Mesenchymal stem cell (in vitro differentiated cells and primary cell): ENCODE results near the gene PPL.

Experiments
- DNase-seq: peaks from one replicate; pipeline ENCODE4 v3.0.0-alpha.2; 2013
- H2AFZ ChIP-seq: one replicate; pipeline ENCODE4 v1.6.1; 2013; ENCODE audit warnings: low read depth, mild to moderate bottlenecking, control low read depth, inconsistent platforms, low read length, moderate library complexity
- H2AK5ac ChIP-seq: 2 replicates; pipeline ENCODE4 v1.6.1; 2013; ENCODE audit warnings: low read length, moderate library complexity, mild to moderate bottlenecking, inconsistent platforms; ENCODE audit not compliant: severe bottlenecking
- H2BK120ac ChIP-seq: one replicate; pipeline ENCODE4 v1.6.1; 2013; ENCODE audit warnings: low read depth, mild to moderate bottlenecking, inconsistent platforms, low read length, moderate library complexity
- H2BK12ac ChIP-seq, 2 experiments: one replicate each; pipeline ENCODE4 v1.6.1; 2013; ENCODE audit warnings: inconsistent platforms in 2 of 2, low read length in 2 of 2, mild to moderate bottlenecking in 2 of 2, moderate library complexity in 2 of 2, control low read depth in 1 of 2
- H2BK15ac ChIP-seq: one replicate; pipeline ENCODE4 v1.6.1; 2013; ENCODE audit warnings: mild to moderate bottlenecking, low read depth, inconsistent platforms; ENCODE audit not compliant: poor library complexity, severe bottlenecking
- H2BK5ac ChIP-seq: 2 replicates; pipeline ENCODE4 v1.6.1; 2013; ENCODE audit warnings: low read depth, mild to moderate bottlenecking, low read length, control low read depth, inconsistent platforms; ENCODE audit not compliant: poor library complexity, severe bottlenecking
- H3K14ac ChIP-seq, 2 experiments: one replicate each; pipeline ENCODE4 v1.6.1; 2013; ENCODE audit warnings: inconsistent platforms in 2 of 2, low read length in 2 of 2, control low read depth in 1 of 2, mild to moderate bottlenecking in 1 of 2, moderate library complexity in 1 of 2
- H3K18ac ChIP-seq, 2 experiments: one replicate each; pipeline ENCODE4 v1.6.1; 2013; ENCODE audit warnings: inconsistent platforms in 2 of 2, low read length in 2 of 2, control low read depth in 1 of 2, low read depth in 1 of 2, mild to moderate bottlenecking in 1 of 2
- H3K23ac ChIP-seq, 2 experiments: one replicate each; pipeline ENCODE4 v1.6.1; 2013; ENCODE audit warnings: inconsistent platforms in 2 of 2, low read length in 2 of 2, mild to moderate bottlenecking in 2 of 2, moderate library complexity in 2 of 2, control low read depth in 1 of 2
- H3K27ac ChIP-seq: 2 replicates; pipeline ENCODE4 v1.5.1; 2013; ENCODE audit warnings: mild to moderate bottlenecking, moderate library complexity, low read length, control low read depth, inconsistent platforms; ENCODE audit not compliant: poor library complexity, severe bottlenecking
- H3K27me3 ChIP-seq, 2 experiments: 2 replicates each; pipeline versions ENCODE4 v1.6.1 to v1.7.0; 2013; ENCODE audit warnings: low read length in 2 of 2, mild to moderate bottlenecking in 2 of 2, moderate library complexity in 2 of 2, control low read depth in 1 of 2, inconsistent platforms in 1 of 2; ENCODE audit not compliant: control insufficient read depth in 1 of 2, insufficient read depth in 1 of 2
- H3K36me3 ChIP-seq, 2 experiments: 2 replicates each; pipeline versions ENCODE4 v1.6.1 to v1.7.0; 2013; ENCODE audit warnings: low read length in 2 of 2, control low read depth in 1 of 2, inconsistent platforms in 1 of 2, low read depth in 1 of 2, mild to moderate bottlenecking in 1 of 2; ENCODE audit not compliant: insufficient read depth in 2 of 2, control insufficient read depth in 1 of 2
- H3K4ac ChIP-seq, 2 experiments: one replicate each; pipeline ENCODE4 v1.6.1; 2013; ENCODE audit warnings: inconsistent platforms in 2 of 2, low read length in 2 of 2, mild to moderate bottlenecking in 2 of 2, moderate library complexity in 2 of 2, control low read depth in 1 of 2, low read depth in 1 of 2
- H3K4me1 ChIP-seq: 2 replicates; pipeline ENCODE4 v1.6.1; 2013; ENCODE audit warnings: low read depth, low read length, control low read depth; ENCODE audit not compliant: control insufficient read depth, insufficient read depth
- H3K4me2 ChIP-seq: 2 replicates; pipeline ENCODE4 v1.6.1; 2013; ENCODE audit warnings: low read length, mild to moderate bottlenecking, inconsistent platforms; ENCODE audit not compliant: poor library complexity, severe bottlenecking
- H3K4me3 ChIP-seq, 2 experiments: 2 replicates each; pipeline versions ENCODE4 v1.5.1 to v1.7.0; 2013; ENCODE audit warnings: low read length in 2 of 2, mild to moderate bottlenecking in 2 of 2, control low read depth in 1 of 2, low read depth in 1 of 2; ENCODE audit not compliant: insufficient read depth in 1 of 2
- H3K79me1 ChIP-seq: replicated peaks from 2 replicates; pipeline ENCODE4 v1.6.1; 2013; ENCODE audit warnings: mild to moderate bottlenecking, control low read depth, low read length, inconsistent platforms; ENCODE audit not compliant: poor library complexity, severe bottlenecking
- H3K9ac ChIP-seq: 2 replicates; pipeline ENCODE4 v1.7.0; 2013; ENCODE audit warnings: mild to moderate bottlenecking, low read length, moderate library complexity
- H3K9me3 ChIP-seq: 2 replicates; pipeline ENCODE4 v1.7.0; 2013; ENCODE audit warnings: mild to moderate bottlenecking, low read length; ENCODE audit not compliant: control insufficient read depth
- H4K8ac ChIP-seq: one replicate; pipeline ENCODE4 v1.6.1; 2013; ENCODE audit warnings: inconsistent platforms, mild to moderate bottlenecking, low read length, moderate library complexity
- H4K91ac ChIP-seq: one replicate; pipeline ENCODE4 v1.6.1; 2013; ENCODE audit warnings: mild to moderate bottlenecking, low read length, inconsistent platforms
- WGBS: methylation state at CpG from one replicate; pipeline ENCODE4 v1.1.7; 2013; ENCODE audit warnings: mixed read lengths; 5-methylcytosine and 5-hydroxymethylcytosine counted together

PPL gene

GRCh38 chr16:4870138-4870671 is 66.7 kb downstream of the PPL start:
- no peaks in the 10 kb centered on the region for H3K27me3 ChIP-seq
- no peak overlapping the region for H2BK120ac ChIP-seq
- no peak overlapping the region for H3K4me2 ChIP-seq
- peaks cover 36% of the 10 kb centered on the region for H3K79me1 ChIP-seq
- peaks cover 57 to 83% of the 10 kb centered on the region in 2 experiments for H3K36me3 ChIP-seq
- no peak overlapping the region for H2BK12ac ChIP-seq
- no peaks in the 10 kb centered on the region for H3K9me3 ChIP-seq
- no peak overlapping the region for H3K27ac ChIP-seq
- no peak overlapping the region for H4K91ac ChIP-seq
- H3K9ac ChIP-seq, result no peak overlapping the region
- H2AFZ ChIP-seq, result no peak overlapping the region
- H3K4ac ChIP-seq, result no peak overlapping the region
- peaks cover 34% of the 10 kb centered on the region for H3K4me1 ChIP-seq
- DNase-seq, result no peak
- H2BK15ac ChIP-seq, result no peak overlapping the region
- whole genome bisulfite sequencing, result 98% methylated on average over 21 of the region's 21 CpGs
- H3K23ac ChIP-seq, result no peak overlapping the region
- H3K4me3 ChIP-seq, result no peak overlapping the region
- no peak overlapping the region for H4K8ac ChIP-seq
- no peak overlapping the region for H2AK5ac ChIP-seq
- no peak overlapping the region for H3K14ac ChIP-seq
- no peak overlapping the region for H3K18ac ChIP-seq
- no peak overlapping the region for H2BK5ac ChIP-seq

GRCh38 chr16:4869147-4869805 is 67.7 kb downstream of the PPL start:
- Histone ChIP-seq H4K91ac (no peak overlapping the region), H2BK12ac (no peak overlapping the region), H3K36me3 (peaks cover 48 to 80% of the 10 kb centered on the region in 2 experiments), H3K18ac (no peak overlapping the region), H3K4me2 (no peak overlapping the region), H3K9me3 (no peaks in the 10 kb centered on the region), H2AK5ac (no peak overlapping the region), H4K8ac (no peak overlapping the region), H3K27me3 (no peaks in the 10 kb centered on the region), H3K9ac (no peak overlapping the region), H3K23ac (no peak overlapping the region), H2AFZ (no peak overlapping the region), H3K4me3 (no peak overlapping the region), H3K27ac (peak overlapping the region; percentile 95), H2BK5ac (no peak overlapping the region), H2BK15ac (no peak overlapping the region), H3K14ac (no peak overlapping the region), H3K79me1 (peaks cover 27% of the 10 kb centered on the region), H3K4me1 (peaks cover 34% of the 10 kb centered on the region), H2BK120ac (no peak overlapping the region), H3K4ac (no peak overlapping the region)
- 96% methylated on average over 13 of the region's 13 CpGs for WGBS
- no peak for DNase-seq

- Histone ChIP-seq H2AK5ac (peak overlapping the region; percentile 76), H3K79me1 (peaks cover 24% of the 10 kb centered on the region)
- WGBS, result 98% methylated on average over 7 of the region's 7 CpGs
Measured at GRCh38 chr16:4868535-4868934, 68.4 kb downstream of the PPL start.

GRCh38 chr16:4868026-4868425 is 68.9 kb downstream of the PPL start:
- peaks cover 39 to 77% of the 10 kb centered on the region in 2 experiments for H3K36me3 ChIP-seq
- H2AFZ ChIP-seq, result no peak overlapping the region
- H3K27me3 ChIP-seq, result no peaks in the 10 kb centered on the region
- H3K79me1 ChIP-seq, result peaks cover 19% of the 10 kb centered on the region
- H3K4me3 ChIP-seq, result no peak overlapping the region
- DNase-seq, result no peak
- no peak overlapping the region for H4K8ac ChIP-seq
- no peak overlapping the region for H2BK12ac ChIP-seq
- WGBS, result over 99% methylated on average over 4 of the region's 5 CpGs
- H3K14ac ChIP-seq, result no peak overlapping the region
- H2AK5ac ChIP-seq, result no peak overlapping the region
- no peak overlapping the region for H3K23ac ChIP-seq
- H3K4me1 ChIP-seq, result peaks cover 37% of the 10 kb centered on the region
- H4K91ac ChIP-seq, result no peak overlapping the region
- no peak overlapping the region for H3K9ac ChIP-seq
- H2BK15ac ChIP-seq, result no peak overlapping the region
- no peak overlapping the region for H3K4ac ChIP-seq
- H2BK5ac ChIP-seq, result no peak overlapping the region
- H3K27ac ChIP-seq, result peak overlapping the region; percentile 96
- H3K4me2 ChIP-seq, result peak overlapping the region; percentile 59
- H2BK120ac ChIP-seq, result no peak overlapping the region
- no peak overlapping the region for H3K18ac ChIP-seq
- H3K9me3 ChIP-seq, result no peaks in the 10 kb centered on the region

More at GRCh38 chr16:4868535-4868934, 68.4 kb downstream of the PPL start:
- Histone ChIP-seq H3K23ac (no peak overlapping the region), H2AFZ (no peak overlapping the region), H3K27me3 (no peaks in the 10 kb centered on the region), H3K14ac (no peak overlapping the region), H3K4me2 (peak overlapping the region; percentile 27), H3K9me3 (no peaks in the 10 kb centered on the region), H2BK12ac (no peak overlapping the region), H3K18ac (no peak overlapping the region), H3K36me3 (peaks cover 43 to 77% of the 10 kb centered on the region in 2 experiments), H3K4me3 (no peak overlapping the region), H4K8ac (no peak overlapping the region), H3K4me1 (peaks cover 36% of the 10 kb centered on the region), H4K91ac (no peak overlapping the region), H3K4ac (no peak overlapping the region), H2BK15ac (no peak overlapping the region), H2BK120ac (no peak overlapping the region), H3K9ac (no peak overlapping the region), H3K27ac (peak overlapping the region; percentile 95), H2BK5ac (peak overlapping the region; percentile 54)
- DNase-seq, result no peak
